PC-3 (cell line): ENCODE measurements around the gene TMED6. TPM values are rescaled to one million over a fixed set of nuclear protein-coding genes. Genes with fewer than 3 reads are reported as not detected.
"Not testable (repeated sequence)": the region's sequence is repeated elsewhere in the genome, so short reads cannot be mapped to it uniquely, and the experiment has no call there.

Experiments
- ATAC-seq: fragments of 200-7000 bp; cut with Tn5 transposase; 2 replicates; pipeline ENCODE4 v1.9.1; 2020; ENCODE audit warnings: mild to moderate bottlenecking, moderate library complexity
- BruUV-seq: library from RNA; stranded (reverse); fragments of 400-500 nt; replicated peaks from 2 replicates; lab custom pipeline; 2021; lab: Mats Ljungman, UMichigan
- CTCF ChIA-PET: fragments of 300-600 bp; sonication (Branson Sonifier 250); formaldehyde crosslinking; loops from one replicate; lab custom pipeline; 2022; ENCODE audit warnings: antibody characterized with exemption; lab: Charles Lee
- POLR2A ChIA-PET: fragments of 300-600 bp; sonication (Branson Sonifier 250); formaldehyde crosslinking; loops from one replicate; lab custom pipeline; 2022; ENCODE audit warnings: antibody characterized with exemption; ENCODE audit not compliant: unreplicated experiment; lab: Charles Lee
- DNase-seq: peaks from one replicate; pipeline ENCODE4 v3.0.0-alpha.2; 2015
- H2AFZ ChIP-seq: fragments of 300-600 bp; sonication (generic); 2 replicates; pipeline ENCODE4 v1.6.0; 2016; ENCODE audit warnings: antibody characterized with exemption, low read length
- H3F3A ChIP-seq: fragments of 300-600 bp; sonication (generic); one replicate; pipeline ENCODE4 v1.6.0; 2017; ENCODE audit warnings: antibody characterized with exemption, low read length, control low read depth, mild to moderate bottlenecking; ENCODE audit not compliant: unreplicated experiment
- H3K27ac ChIP-seq: fragments of 300-600 bp; sonication (generic); 2 replicates; pipeline ENCODE4 v1.5.1; 2016; ENCODE audit warnings: mild to moderate bottlenecking, low read length
- H3K27me3 ChIP-seq: fragments of 300-600 bp; sonication (generic); 2 replicates; pipeline ENCODE4 v1.6.1; 2016; ENCODE audit warnings: low read length, mixed read lengths
- H3K36me3 ChIP-seq: fragments of 300-600 bp; sonication (generic); 2 replicates; pipeline ENCODE4 v1.6.1; 2016; ENCODE audit warnings: low read depth, mixed run types, low read length, mixed read lengths
- H3K4me1 ChIP-seq: fragments of 300-600 bp; sonication (generic); 2 replicates; pipeline ENCODE4 v1.5.1; 2016; ENCODE audit warnings: low read length; ENCODE audit not compliant: insufficient read depth
- H3K4me2 ChIP-seq: fragments of 300-600 bp; sonication (generic); 2 replicates; pipeline ENCODE4 v1.6.0; 2016; ENCODE audit warnings: low read length
- H3K4me3 ChIP-seq: fragments of 300-600 bp; sonication (generic); 2 replicates; pipeline ENCODE4 v1.5.1; 2016; ENCODE audit warnings: mild to moderate bottlenecking, low read length, mixed read lengths
- H3K79me2 ChIP-seq: fragments of 300-600 bp; sonication (generic); 2 replicates; pipeline ENCODE4 v1.6.1; 2017; ENCODE audit warnings: low read length, mixed read lengths
- H3K9ac ChIP-seq: fragments of 300-600 bp; sonication (generic); 2 replicates; pipeline ENCODE4 v1.6.0; 2016; ENCODE audit warnings: mild to moderate bottlenecking, low read length
- H3K9me2 ChIP-seq: fragments of 300-600 bp; sonication (generic); replicated peaks from 2 replicates; pipeline ENCODE4 v1.6.1; 2016; ENCODE audit warnings: mixed run types, low read length, mixed read lengths
- H3K9me3 ChIP-seq: fragments of 300-600 bp; sonication (generic); 2 replicates; pipeline ENCODE4 v1.6.1; 2016; ENCODE audit warnings: low read length, mixed read lengths
- H4K20me1 ChIP-seq: fragments of 300-600 bp; sonication (generic); 2 replicates; pipeline ENCODE4 v1.6.1; 2016; ENCODE audit warnings: low read length, mixed read lengths
- CTCF ChIP-seq: fragments of 300-600 bp; sonication (generic); conservative IDR thresholded peaks from 2 replicates; pipeline ENCODE4 v1.5.1; 2017; ENCODE audit warnings: antibody characterized with exemption, low read depth, mild to moderate bottlenecking, low read length
- EZH2 ChIP-seq: fragments of 300-600 bp; sonication (generic); IDR thresholded peaks from one replicate; pipeline ENCODE4 v1.6.1; 2017; ENCODE audit warnings: antibody characterized with exemption, mild to moderate bottlenecking, low read length; ENCODE audit not compliant: unreplicated experiment
- EZH2phosphoT487 ChIP-seq: fragments of 300-600 bp; sonication (generic); IDR thresholded peaks from 2 replicates; pipeline ENCODE4 v1.6.1; 2018; ENCODE audit warnings: mild to moderate bottlenecking, antibody characterized with exemption, low read length, borderline replicate concordance
- intact Hi-C: fragments of 100-400 bp; cut with micrococcal nuclease; formaldehyde crosslinking; loops from 2 replicates; pipeline ENCODE4 v1.9.0; 2023
- total RNA-seq: library from RNA; depleted of rRNA; stranded (reverse); fragments of >200 nt; gene quantifications from 2 replicates; pipeline ENCODE4 v1.2.3, GENCODE V29; 2014

TMED6 gene
- total RNA-seq, 1 experiment from 2014 or later = not detected

GRCh38 chr16:69365901-69366300, 14.3 kb upstream of the TMED6 start:
- BruUV-seq = no TSS peak
- Histone ChIP-seq H3K4me1 (no peaks in the 10 kb centered on the region), H3K79me2 (no peaks in the 10 kb centered on the region), H2AFZ (no peak overlapping the region), H4K20me1 (no peaks in the 10 kb centered on the region), H3K9ac (no peak overlapping the region), H3F3A (no peaks in the 10 kb centered on the region), H3K27me3 (no peaks in the 10 kb centered on the region), H3K9me2 (no peaks in the 10 kb centered on the region), H3K27ac (no peak overlapping the region), H3K36me3 (peaks cover 25% of the 10 kb centered on the region), H3K9me3 (no peaks in the 10 kb centered on the region), H3K4me3 (no peak overlapping the region), H3K4me2 (no peak overlapping the region)
- intact Hi-C loops = no loop called here
- no peak for ATAC-seq
- no peak for DNase-seq
- ChIA-PET POLR2A (no interaction called here), CTCF (no interaction called here)
- TF ChIP-seq EZH2phosphoT487 (no peak), EZH2 (no peak), CTCF (no peak)

- no TSS peak for BruUV-seq
- Histone ChIP-seq H3F3A (no peaks in the 10 kb centered on the region), H3K4me1 (no peaks in the 10 kb centered on the region), H3K9me2 (no peaks in the 10 kb centered on the region), H3K4me3 (no peak overlapping the region), H3K79me2 (no peaks in the 10 kb centered on the region), H3K27ac (no peak overlapping the region), H3K27me3 (no peaks in the 10 kb centered on the region), H3K36me3 (peaks cover 17% of the 10 kb centered on the region), H3K9me3 (no peaks in the 10 kb centered on the region), H2AFZ (no peak overlapping the region), H3K9ac (no peak overlapping the region), H4K20me1 (no peaks in the 10 kb centered on the region), H3K4me2 (no peak overlapping the region)
- no peak for DNase-seq
- ATAC-seq = no peak
- no peak for TF ChIP-seq CTCF
- no peak for TF ChIP-seq EZH2
- no peak for TF ChIP-seq EZH2phosphoT487
- intact Hi-C loops = no loop called here
- ChIA-PET CTCF (no interaction called here), POLR2A (no interaction called here)
These were observed 12.5 kb upstream of the TMED6 start for GRCh38 chr16:69364088-69364487.

GRCh38 chr16:69363281-69363717, 11.7 kb upstream of the TMED6 start:
- ATAC-seq (no peak), DNase-seq (no peak)
- Histone ChIP-seq H4K20me1 (no peaks in the 10 kb centered on the region), H3K27ac (no peak overlapping the region), H2AFZ (no peak overlapping the region), H3K27me3 (no peaks in the 10 kb centered on the region), H3K9me3 (no peaks in the 10 kb centered on the region), H3K4me2 (no peak overlapping the region), H3K9me2 (no peaks in the 10 kb centered on the region), H3K36me3 (peaks cover 15% of the 10 kb centered on the region), H3K4me3 (no peak overlapping the region), H3F3A (no peaks in the 10 kb centered on the region), H3K4me1 (no peaks in the 10 kb centered on the region), H3K79me2 (no peaks in the 10 kb centered on the region), H3K9ac (no peak overlapping the region)
- CTCF ChIA-PET = no interaction called here
- intact Hi-C loops = no loop called here
- TF ChIP-seq EZH2phosphoT487 = no peak
- no peak for TF ChIP-seq EZH2
- no peak for TF ChIP-seq CTCF
- no TSS peak for BruUV-seq
- POLR2A ChIA-PET = no interaction called here

GRCh38 chr16:69360070-69360469, 8.5 kb upstream of the TMED6 start:
- H3K4me1 ChIP-seq, H3K4me3 ChIP-seq, H4K20me1 ChIP-seq, intact Hi-C loops, ATAC-seq, H3K27me3 ChIP-seq, H3K27ac ChIP-seq, BruUV-seq, H3K9me3 ChIP-seq, POLR2A ChIA-PET, H3K4me2 ChIP-seq, H3K9me2 ChIP-seq, H2AFZ ChIP-seq, DNase-seq, H3K9ac ChIP-seq, H3F3A ChIP-seq, CTCF ChIA-PET, H3K79me2 ChIP-seq, H3K36me3 ChIP-seq: not testable (repeated sequence)
